ENCODE measurements around the gene ELMOD1. TPM values are rescaled to one million over a fixed set of nuclear protein-coding genes. Genes with fewer than 3 reads are reported as not detected.

Gene ELMOD1
- total RNA-seq, 1 experiment from 2014 or later, result 0.03 TPM

DNA sequence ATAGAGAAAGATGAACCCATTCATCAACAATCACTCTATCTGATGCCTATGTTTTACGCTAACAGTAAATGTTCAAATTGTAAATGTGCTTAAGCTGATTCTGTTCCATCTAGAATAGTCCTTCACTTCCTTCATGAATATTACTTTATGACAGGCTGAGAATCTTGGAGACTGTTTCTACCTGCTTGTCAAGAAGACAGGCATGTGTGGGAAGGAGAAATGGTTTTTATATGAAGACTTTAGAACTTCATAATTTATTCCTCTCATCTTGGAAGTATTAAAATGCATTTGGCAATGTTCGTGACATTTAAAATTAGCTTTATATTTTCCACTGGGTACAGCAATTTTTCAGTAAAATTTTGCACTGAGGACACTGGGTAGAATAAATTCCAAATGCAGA lies 41.0 kb downstream of the ELMOD1 start:
- Histone ChIP-seq H3K36me3 (no peaks in the 10 kb centered on the region), H3K27me3 (replicated peaks) (no peaks in the 10 kb centered on the region), H3K9me3 (replicated peaks) (no peaks in the 10 kb centered on the region), H3K27ac (no peak overlapping the region), H3K4me3 (no peak overlapping the region), H3K4me1 (replicated peaks) (no peaks in the 10 kb centered on the region)
- no peak for DNase-seq (ENCODE audit: low read depth in 1 of 2, low spot score in 2 of 2)

DNA sequence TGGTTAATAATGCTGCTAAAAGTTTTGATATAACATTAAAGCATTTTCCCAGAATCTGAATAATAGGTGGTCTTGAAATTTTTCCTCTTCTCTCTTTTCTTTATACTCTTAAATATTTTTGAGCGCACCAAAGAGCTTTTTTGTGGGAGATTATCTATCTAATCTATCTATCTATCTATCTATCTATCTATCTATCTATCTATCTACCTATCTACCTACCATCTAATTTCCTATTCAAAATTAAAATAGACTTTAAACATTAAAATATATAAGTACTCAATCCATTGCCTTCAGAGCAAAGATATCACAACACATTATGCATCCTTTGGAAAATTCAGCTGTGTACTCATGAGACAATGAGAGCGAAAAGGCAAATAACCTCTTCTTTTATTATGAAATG lies 55.8 kb downstream of the ELMOD1 start:
- H3K4me3 ChIP-seq, result no peak overlapping the region
- H3K9me3 ChIP-seq (replicated peaks), result no peaks in the 10 kb centered on the region
- DNase-seq (ENCODE audit: low read depth in 1 of 2, low spot score in 2 of 2), result no peak
- H3K27me3 ChIP-seq (replicated peaks), result no peaks in the 10 kb centered on the region
- H3K27ac ChIP-seq, result no peak overlapping the region
- no peaks in the 10 kb centered on the region for H3K4me1 ChIP-seq (replicated peaks)
- H3K36me3 ChIP-seq, result no peaks in the 10 kb centered on the region

DNA sequence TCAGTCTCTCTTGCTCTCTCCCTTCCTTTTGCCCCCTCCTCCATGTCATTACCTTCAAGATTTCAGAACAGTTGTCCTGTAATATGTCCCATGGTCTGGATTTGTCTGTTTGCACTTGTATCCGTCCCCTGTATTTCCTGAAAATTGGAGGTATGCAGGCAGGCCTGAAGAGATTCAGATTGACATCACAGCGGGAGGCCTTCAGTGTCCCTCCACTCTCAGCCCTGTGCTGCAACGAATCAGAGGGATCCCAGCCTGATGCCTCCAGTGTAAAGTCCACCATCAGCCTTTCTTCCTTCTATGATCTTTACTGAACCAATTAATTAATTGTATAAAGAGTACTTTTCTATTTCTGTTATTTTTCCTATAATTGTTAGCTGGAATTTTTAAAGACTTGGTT lies 57.3 kb downstream of the ELMOD1 start:
- DNase-seq (ENCODE audit: low read depth in 1 of 2, low spot score in 2 of 2), result no peak
- no peak overlapping the region for H3K4me3 ChIP-seq
- no peaks in the 10 kb centered on the region for H3K27me3 ChIP-seq (replicated peaks)
- H3K4me1 ChIP-seq (replicated peaks), result no peaks in the 10 kb centered on the region
- no peaks in the 10 kb centered on the region for H3K9me3 ChIP-seq (replicated peaks)
- H3K27ac ChIP-seq, result no peak overlapping the region
- H3K36me3 ChIP-seq, result no peaks in the 10 kb centered on the region

DNA sequence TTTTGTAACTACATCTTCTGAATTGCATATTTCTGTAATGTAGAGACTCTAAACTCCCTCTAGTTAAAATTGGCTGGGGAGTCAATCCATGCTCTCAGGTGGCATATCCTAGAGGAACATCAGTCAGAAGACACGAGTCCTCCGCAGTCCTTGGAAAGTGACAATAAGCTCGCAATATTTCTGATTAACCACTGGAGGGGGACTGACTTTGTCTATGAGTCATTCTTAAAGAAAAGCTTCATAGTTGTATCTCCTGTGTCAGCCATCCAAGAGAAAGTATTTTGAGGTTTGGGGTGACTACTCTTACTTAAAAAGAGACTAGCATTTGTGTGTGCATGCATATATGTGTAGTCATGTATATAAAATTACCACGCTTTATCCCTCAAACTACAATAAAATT lies 60.7 kb downstream of the ELMOD1 start:
- no peak for DNase-seq (ENCODE audit: low read depth in 1 of 2, low spot score in 2 of 2)
- Histone ChIP-seq H3K4me3 (no peak overlapping the region), H3K4me1 (replicated peaks) (no peaks in the 10 kb centered on the region), H3K27ac (no peak overlapping the region), H3K36me3 (no peaks in the 10 kb centered on the region), H3K9me3 (replicated peaks) (no peaks in the 10 kb centered on the region), H3K27me3 (replicated peaks) (no peaks in the 10 kb centered on the region)

DNA sequence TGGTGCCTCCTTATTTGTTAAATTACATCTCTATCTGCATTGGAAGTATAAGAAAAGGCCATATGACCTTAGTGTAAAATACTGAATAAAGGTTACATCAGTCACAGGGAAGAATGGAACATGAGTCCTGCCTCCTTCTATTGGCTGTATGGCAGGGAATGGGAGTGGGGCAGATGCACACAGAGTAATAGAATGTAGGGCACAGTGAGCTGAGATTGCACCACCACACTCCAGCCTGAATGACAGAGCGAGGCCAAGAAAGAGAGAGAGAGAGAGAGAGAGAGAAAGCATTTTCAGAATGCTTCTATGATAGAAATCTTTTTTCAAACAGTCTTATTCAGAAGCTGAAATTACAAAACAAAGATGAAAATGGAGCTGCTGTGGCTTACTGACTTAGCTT lies 62.1 kb downstream of the ELMOD1 start:
- H3K9me3 ChIP-seq (replicated peaks), result no peaks in the 10 kb centered on the region

DNA sequence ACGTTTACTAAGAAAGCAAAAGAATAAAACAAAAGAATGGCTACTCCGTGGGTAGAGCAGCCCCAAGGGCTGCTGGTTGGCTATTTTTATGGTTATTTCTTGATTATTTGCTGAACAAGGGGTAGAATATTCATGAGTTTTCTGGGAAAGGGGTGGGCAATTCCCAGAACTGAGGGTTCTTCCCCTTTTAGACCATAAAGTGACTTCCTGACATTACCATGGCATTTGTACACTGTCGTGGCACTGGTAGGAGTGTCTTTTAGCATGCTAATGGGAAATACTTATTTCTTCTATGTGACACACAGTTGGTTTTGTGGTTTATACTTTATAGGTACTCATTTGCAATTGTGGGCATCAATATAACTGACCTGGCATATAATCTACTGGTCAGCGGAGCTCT lies 64.7 kb downstream of the ELMOD1 start:
- no peaks in the 10 kb centered on the region for H3K4me1 ChIP-seq (replicated peaks)
- DNase-seq (ENCODE audit: low read depth in 1 of 2, low spot score in 2 of 2), result no peak
- no peaks in the 10 kb centered on the region for H3K27me3 ChIP-seq (replicated peaks)
- no peaks in the 10 kb centered on the region for H3K9me3 ChIP-seq (replicated peaks)
- H3K36me3 ChIP-seq, result no peaks in the 10 kb centered on the region
- H3K27ac ChIP-seq, result no peak overlapping the region
- H3K4me3 ChIP-seq, result no peak overlapping the region

More for the DNA sequence above, 62.1 kb downstream of the ELMOD1 start:
- DNase-seq (ENCODE audit: low read depth in 1 of 2, low spot score in 2 of 2), result no peak
- Histone ChIP-seq H3K4me3 (no peak overlapping the region), H3K27ac (no peak overlapping the region), H3K27me3 (replicated peaks) (no peaks in the 10 kb centered on the region), H3K4me1 (replicated peaks) (no peaks in the 10 kb centered on the region), H3K36me3 (no peaks in the 10 kb centered on the region)

DNA sequence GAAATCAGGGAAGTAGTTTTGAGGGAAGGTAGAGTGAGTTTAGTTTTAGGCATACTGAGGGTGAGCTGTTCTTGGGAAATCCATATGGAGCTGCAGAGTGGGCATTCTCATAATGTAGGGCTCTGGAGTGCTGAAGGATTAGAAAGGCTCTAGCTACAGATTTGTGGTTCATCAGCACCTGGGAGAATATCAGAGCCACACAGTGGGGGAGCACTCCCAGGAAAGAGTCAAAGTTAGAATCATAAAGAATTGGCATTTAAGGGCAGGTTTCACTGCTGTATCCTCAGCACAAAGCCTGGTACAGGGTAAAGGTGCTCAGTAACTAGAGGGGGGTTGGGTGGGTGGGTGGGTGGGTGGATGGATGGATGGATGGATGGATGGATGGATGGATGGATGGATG lies 68.4 kb downstream of the ELMOD1 start:
- Histone ChIP-seq H3K36me3 (no peaks in the 10 kb centered on the region), H3K27ac (no peak overlapping the region), H3K4me3 (no peak overlapping the region), H3K27me3 (replicated peaks) (no peaks in the 10 kb centered on the region), H3K4me1 (replicated peaks) (no peaks in the 10 kb centered on the region), H3K9me3 (replicated peaks) (no peaks in the 10 kb centered on the region)
- DNase-seq (ENCODE audit: low read depth in 1 of 2, low spot score in 2 of 2), result no peak

DNA sequence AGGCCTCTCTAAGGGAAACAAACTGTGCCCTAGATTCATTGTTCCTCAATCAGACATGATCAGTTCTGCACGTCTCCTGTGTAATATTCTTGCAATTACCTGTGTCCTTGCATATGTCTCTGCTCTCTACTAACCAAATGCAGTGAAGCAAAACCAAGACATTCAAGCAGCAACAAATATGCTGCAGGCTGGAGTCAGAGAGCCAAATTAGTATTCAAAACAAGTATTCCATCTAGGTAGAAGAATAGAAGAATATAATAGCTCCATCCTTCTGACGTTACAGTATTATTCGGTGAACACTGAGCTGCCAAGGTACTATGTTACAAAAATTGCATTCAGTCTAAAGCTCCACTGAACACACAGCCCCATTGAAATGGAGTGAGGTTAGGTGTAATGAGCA lies 69.1 kb downstream of the ELMOD1 start:
- H3K4me3 ChIP-seq, result no peak overlapping the region

DNA sequence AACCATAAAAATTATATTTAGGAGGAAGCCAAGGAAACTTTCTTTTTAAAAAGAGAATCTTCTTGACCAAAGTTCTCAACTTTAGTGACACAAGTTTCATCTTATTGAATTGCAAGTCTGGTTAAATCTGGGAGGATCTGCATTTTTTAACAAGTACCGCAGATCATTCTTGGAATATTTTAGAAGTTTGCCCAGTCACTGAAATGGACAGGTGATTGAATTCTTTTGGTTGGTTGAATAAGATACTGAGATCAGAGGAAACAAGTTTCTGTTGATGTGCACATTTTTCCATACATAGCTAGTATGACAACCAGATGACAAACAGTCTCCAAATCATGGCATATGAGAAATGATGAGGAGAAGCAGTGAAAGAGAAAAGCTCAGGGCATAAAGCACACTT lies 70.7 kb downstream of the ELMOD1 start:
- no peak overlapping the region for H3K27ac ChIP-seq
- no peaks in the 10 kb centered on the region for H3K27me3 ChIP-seq (replicated peaks)
- no peaks in the 10 kb centered on the region for H3K9me3 ChIP-seq (replicated peaks)
- no peak for DNase-seq (ENCODE audit: low read depth in 1 of 2, low spot score in 2 of 2)
- H3K4me1 ChIP-seq (replicated peaks), result no peaks in the 10 kb centered on the region
- no peaks in the 10 kb centered on the region for H3K36me3 ChIP-seq
- no peak overlapping the region for H3K4me3 ChIP-seq

More for the DNA sequence above, 69.1 kb downstream of the ELMOD1 start:
- Histone ChIP-seq H3K9me3 (replicated peaks) (no peaks in the 10 kb centered on the region), H3K4me1 (replicated peaks) (no peaks in the 10 kb centered on the region), H3K27ac (no peak overlapping the region), H3K36me3 (no peaks in the 10 kb centered on the region), H3K27me3 (replicated peaks) (no peaks in the 10 kb centered on the region)
- DNase-seq (ENCODE audit: low read depth in 1 of 2, low spot score in 2 of 2), result no peak

DNA sequence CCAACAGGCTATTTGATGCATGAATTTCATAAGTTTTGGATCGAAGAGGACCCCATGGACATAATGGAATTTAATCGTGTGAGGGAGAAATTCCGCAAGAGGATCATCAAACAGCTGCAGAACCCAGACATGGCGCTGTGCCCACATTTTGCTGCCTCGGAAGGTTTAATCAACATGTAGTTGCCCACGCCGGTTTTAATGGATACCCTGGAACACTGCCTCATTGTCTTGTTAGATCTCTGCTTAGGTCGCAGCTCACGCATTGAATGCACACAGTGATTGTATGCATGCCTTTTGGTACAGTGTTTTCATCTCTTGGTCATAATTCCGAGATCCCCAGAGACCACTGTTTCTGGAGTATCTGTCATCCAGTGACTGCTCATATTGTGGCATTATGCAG lies 74.1 kb downstream of the ELMOD1 start:
- Histone ChIP-seq H3K4me3 (no peak overlapping the region), H3K36me3 (no peaks in the 10 kb centered on the region), H3K27me3 (replicated peaks) (no peaks in the 10 kb centered on the region), H3K27ac (no peak overlapping the region), H3K9me3 (replicated peaks) (no peaks in the 10 kb centered on the region), H3K4me1 (replicated peaks) (no peaks in the 10 kb centered on the region)
- DNase-seq (ENCODE audit: low read depth in 1 of 2, low spot score in 2 of 2), result no peak

DNA sequence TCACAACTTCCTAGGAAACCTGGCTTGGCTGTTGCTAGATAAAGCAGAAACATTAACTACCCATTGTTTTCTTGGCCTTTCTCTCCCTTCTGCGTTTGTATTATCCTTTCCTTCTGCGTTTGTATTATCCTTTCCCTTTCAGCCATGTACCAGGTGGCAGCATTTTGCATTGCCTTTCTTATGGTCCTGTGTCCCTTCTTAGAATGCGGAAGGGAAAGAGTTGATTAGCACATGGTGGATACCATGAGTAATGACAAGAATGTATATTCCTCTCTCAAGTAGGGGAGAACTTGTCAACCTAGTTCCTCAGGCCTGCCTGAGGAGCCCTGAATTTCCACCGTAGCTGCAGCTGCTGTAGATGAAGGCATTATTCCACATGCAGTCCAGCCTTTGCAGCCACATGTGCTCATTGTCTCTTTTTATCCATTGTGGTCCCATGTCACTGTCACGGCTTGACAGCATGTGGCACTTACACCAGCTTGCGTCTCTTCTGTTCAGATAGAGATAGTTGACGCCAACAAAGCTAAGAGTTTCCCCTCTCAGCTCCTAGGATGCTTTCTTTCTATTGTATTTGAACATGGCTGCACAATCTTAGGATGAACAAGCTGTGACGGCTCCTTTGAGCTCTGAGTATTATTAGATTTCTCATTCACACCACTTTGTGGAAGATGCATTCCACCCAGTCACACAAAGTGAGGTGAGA lies 76.1 kb downstream of the ELMOD1 start:
- H3K36me3 ChIP-seq, result no peaks in the 10 kb centered on the region

DNA sequence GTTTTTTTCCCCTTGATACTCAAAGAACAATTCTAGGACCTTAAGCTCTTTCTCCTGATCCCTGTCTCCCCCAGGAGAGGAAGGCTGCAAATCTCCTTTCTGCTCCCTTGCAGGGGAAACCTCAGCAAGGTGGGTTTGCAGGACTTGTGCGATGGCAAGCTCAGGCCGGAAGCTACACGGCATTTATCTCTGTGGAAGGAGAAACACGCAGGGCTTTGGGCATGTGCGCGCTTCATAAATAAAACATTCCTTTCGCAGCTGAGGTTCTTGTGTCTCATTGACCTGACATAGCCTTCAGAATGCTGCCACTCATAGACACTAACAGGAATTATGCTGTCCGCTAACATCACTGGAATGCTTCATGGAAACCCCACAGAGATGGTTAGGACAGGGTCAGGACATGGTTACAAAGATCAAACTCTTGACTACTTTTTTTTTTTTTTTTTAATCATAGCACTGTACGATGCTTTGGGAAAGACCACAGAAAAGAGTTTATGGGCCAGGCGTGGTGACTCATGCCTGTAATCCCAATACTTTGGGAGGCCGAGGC lies 78.3 kb downstream of the ELMOD1 start:
- Histone ChIP-seq H3K4me1 (replicated peaks) (no peaks in the 10 kb centered on the region), H3K4me3 (no peak overlapping the region), H3K27ac (no peak overlapping the region), H3K27me3 (replicated peaks) (no peaks in the 10 kb centered on the region), H3K9me3 (replicated peaks) (no peaks in the 10 kb centered on the region), H3K36me3 (no peaks in the 10 kb centered on the region)
- DNase-seq (ENCODE audit: low read depth in 1 of 2, low spot score in 2 of 2), result no peak

More for the DNA sequence above, 76.1 kb downstream of the ELMOD1 start:
- no peak overlapping the region for H3K4me3 ChIP-seq
- no peaks in the 10 kb centered on the region for H3K4me1 ChIP-seq (replicated peaks)
- no peaks in the 10 kb centered on the region for H3K9me3 ChIP-seq (replicated peaks)
- no peaks in the 10 kb centered on the region for H3K27me3 ChIP-seq (replicated peaks)
- H3K27ac ChIP-seq, result no peak overlapping the region
- DNase-seq (ENCODE audit: low read depth in 1 of 2, low spot score in 2 of 2), result no peak

DNA sequence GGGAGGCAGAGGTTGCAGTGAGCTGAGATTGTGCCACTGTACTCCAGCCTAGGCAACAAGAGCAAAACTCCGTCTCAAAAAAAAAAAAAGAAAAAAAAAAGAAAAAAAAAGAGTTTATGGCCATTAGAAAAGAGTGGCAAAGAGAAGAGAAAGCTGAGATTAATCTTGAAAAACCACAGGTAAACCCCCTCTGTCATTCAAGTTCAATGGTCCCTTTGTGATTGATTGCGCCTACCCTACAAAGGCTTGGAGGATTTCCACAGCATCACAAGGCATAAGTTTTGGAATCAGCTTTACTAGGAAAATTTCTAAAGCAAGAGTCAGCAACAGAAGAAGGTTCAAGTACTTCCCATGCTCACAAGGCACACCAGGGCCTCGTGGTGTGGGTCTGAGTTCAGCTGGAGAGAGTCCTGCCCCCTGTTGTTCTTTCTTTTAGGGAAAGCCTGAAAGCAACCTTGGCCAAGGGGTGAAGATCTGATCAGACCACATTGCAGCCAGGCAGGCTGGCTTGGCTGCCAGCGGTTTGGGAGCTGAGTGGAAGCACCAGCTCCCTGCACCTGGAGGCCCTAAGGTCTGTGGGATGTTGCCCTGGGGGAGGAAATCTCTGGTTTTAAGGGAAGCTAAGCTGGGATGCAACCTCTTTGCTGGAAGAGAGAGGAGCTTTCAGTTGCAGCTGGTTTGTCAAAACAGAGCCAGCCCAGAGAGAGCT lies 79.1 kb downstream of the ELMOD1 start:
- Histone ChIP-seq H3K27me3 (replicated peaks) (no peaks in the 10 kb centered on the region), H3K27ac (no peak overlapping the region), H3K4me1 (replicated peaks) (no peaks in the 10 kb centered on the region), H3K36me3 (no peaks in the 10 kb centered on the region), H3K4me3 (no peak overlapping the region), H3K9me3 (replicated peaks) (no peaks in the 10 kb centered on the region)
- DNase-seq (ENCODE audit: low read depth in 1 of 2, low spot score in 2 of 2), result no peak

DNA sequence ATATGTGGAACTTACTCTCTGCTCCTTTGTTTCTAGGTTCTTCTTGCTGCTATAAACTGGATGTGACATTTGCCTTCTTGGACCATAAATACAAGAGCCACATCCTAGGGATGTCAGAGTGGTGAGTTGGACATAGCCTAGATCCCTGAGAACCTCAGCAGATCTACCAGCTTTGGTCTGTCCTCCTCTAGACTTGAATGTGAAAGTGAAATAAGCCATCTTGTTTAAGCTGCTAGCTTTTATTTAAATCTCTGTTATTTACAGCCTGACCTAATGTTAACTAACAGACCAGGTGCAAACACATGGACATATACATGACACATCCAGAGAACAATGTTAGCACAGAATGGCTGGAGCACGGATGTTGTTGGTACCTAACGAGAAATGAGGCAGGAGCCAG lies 85.0 kb downstream of the ELMOD1 start:
- Histone ChIP-seq H3K9me3 (replicated peaks) (no peaks in the 10 kb centered on the region), H3K36me3 (no peaks in the 10 kb centered on the region), H3K4me1 (replicated peaks) (no peaks in the 10 kb centered on the region), H3K27ac (no peak overlapping the region), H3K4me3 (no peak overlapping the region), H3K27me3 (replicated peaks) (no peaks in the 10 kb centered on the region)
- DNase-seq (ENCODE audit: low read depth in 1 of 2, low spot score in 2 of 2), result no peak

Measured in SJSA1 (cell line).